Measurements from ENCODE around the gene ZNF101.

The ZNF101 gene

GRCh38 chr19:19711934-19712828 is 43.5 kb downstream of the ZNF101 start:
- DNase-seq, result no peak

- no peak for DNase-seq
Measured at GRCh38 chr19:19719798-19720197, 51.2 kb downstream of the ZNF101 start.

GRCh38 chr19:19721896-19722295 is 53.3 kb downstream of the ZNF101 start:
- DNase-seq, result no peak

- peak; percentile 97 for DNase-seq
Measured at GRCh38 chr19:19732579-19733501, 64.2 kb downstream of the ZNF101 start, which contains the start of gene ZNF14. Gene ZNF14 (minus strand): TSS chr19:19733112. CDS start chr19:19732958, 154 bp downstream.

Measured in retina (tissue), 1 donor.